Skeletal muscle cell (primary cell): ENCODE data around the gene PAQR5.
A peak's percentile ranks its signal among the peaks of the same experiment; 100 is the strongest.

Experiments
- DNase-seq: peaks from one replicate; pipeline ENCODE4 v3.0.0-alpha.2; 2010; ENCODE audit warnings: low read depth
- H3K4me3 ChIP-seq: 2 replicates; pipeline ENCODE4 v1.5.1; 2011; ENCODE audit warnings: low read depth, mild to moderate bottlenecking, control low read depth, low read length, moderate library complexity

PAQR5 gene

DNA sequence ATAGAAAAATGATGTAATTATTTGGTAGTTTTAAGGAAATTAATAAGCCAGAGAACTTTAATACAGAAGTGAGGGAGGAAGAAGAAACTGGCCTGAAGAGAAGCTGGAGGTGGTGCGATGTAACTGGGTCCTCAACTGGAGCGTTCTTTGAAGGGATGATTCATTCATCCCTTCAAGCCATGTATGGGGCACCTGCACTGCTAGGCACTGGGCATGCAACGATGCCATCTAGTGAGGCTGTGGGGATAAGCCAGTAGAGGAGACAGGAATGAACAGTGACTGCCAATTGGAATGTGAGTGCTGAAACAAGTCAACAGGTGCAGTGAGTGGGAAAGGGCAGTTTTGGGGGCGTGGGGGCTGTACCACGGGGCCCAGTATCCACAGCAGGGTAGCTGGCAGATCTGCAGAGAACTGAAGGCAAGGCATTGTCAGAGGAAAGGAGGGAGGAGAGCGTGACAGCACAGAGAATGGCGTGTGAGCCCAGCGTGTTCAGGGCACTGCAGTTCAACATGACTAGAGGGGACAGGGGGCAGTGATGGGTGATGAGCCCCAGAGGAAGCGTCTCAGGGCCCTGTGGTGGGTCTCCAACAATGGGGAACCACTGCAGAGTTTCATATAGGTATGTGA, 111.6 kb downstream of the PAQR5 start:
- no peak overlapping the region for H3K4me3 ChIP-seq
- DNase-seq, result no peak

- DNase-seq, result no peak
- H3K4me3 ChIP-seq, result no peak overlapping the region
Measured at GRCh38 chr15:69412274-69412673, 113.6 kb downstream of the PAQR5 start.

DNA sequence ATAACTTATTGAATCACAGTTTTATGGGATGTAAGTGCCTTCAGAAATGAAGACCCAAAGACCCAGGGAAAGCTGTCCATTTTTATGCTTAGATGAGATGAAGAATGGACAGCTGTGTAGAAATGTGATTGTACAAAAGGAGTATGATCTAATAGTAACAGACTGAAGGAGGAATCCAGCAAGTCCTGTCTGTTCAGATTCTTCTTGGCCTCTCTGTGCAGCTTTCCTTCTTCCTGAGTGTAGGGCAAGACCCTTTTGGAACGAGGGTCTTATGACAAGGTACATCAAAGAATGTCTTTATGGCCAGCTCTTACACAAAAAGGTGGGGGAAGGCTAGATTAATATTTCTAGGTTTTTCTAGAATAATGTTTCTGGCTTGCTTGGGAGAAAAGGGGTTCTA, 114.0 kb downstream of the PAQR5 start:
- DNase-seq, result no peak
- no peak overlapping the region for H3K4me3 ChIP-seq

DNA sequence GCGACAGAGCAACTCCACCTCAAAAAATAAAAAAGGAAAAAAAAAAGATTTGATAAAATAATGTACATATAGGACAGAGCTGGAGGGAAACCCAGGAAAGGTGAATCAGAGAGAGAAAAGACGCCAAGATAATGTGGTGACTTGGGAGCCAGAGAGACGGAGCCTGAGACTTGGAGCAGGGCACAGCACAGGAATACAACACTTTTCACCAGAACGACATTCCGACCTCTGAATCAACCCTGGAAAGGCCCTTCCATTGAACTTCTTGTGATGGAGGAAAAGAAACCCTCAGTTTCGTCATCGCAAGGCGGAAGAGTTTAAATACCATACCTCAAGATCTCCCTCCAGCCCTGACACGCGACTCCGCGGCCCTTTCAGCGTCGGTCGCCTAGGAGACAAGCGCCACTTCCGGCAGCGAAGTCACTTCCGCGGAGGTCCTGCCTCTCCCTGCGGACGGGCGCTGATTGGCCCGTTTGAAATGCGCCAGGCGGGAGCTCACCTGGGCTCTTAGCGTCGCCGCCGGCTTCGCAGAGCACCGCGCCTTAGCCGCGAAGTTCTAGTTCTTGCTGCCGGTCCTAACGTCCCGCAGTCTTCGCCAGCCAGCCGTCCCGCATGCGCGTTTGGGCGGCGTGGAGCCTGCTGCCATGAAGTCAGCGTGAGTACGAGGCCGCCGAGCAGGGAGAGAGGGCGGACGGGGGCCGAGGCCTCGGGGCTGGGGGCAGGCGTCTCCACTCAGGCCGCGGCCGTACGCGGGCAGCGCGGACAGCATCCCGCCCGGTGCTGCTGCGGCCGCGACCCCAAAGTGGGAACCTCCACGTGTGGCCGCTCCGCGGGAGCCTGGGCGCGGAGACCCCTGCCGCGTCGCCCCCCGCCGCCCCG, 115.3 kb downstream of the PAQR5 start, which contains the start of gene KIF23:
KIF23 (plus strand) TSS at position 528 of the 879 bp plus-strand sequence; CDS start at position 645, 117 bp downstream.
- peak; percentile 66 for DNase-seq
- H3K4me3 ChIP-seq, result peak within 1 kb of the TSS; percentile 85

DNA sequence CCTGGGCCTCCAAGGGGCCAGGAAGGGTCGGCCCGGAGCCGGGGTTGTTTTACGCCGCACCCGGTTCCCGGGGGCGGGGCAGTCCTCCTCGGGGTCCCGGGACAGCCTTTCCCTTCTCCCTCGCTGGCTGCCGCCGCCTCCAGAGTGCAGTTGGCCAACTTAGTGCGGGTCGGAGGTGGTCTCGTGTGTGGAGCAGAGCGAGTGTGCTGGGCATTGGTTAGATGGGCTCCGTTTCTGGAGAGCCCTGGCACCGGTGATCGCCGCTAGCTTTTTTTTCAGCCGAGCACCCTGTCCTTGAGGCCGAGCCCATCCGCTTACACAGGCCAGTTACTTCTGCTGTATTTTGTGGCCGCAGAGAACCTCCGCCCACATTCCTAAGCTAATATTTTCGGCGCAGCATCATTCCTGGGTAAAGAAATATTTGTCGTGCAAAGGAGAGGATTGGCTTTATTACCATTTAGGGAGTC, 116.0 kb downstream of the PAQR5 start:
- peak overlapping the region; percentile 85 for H3K4me3 ChIP-seq
- peak; percentile 56 for DNase-seq

GRCh38 chr15:69415381-69415780, 116.7 kb downstream of the PAQR5 start:
- peak overlapping the region; percentile 85 for H3K4me3 ChIP-seq
- DNase-seq, result no peak

GRCh38 chr15:69417581-69417980, 118.9 kb downstream of the PAQR5 start:
- no peak overlapping the region for H3K4me3 ChIP-seq
- no peak for DNase-seq

DNA sequence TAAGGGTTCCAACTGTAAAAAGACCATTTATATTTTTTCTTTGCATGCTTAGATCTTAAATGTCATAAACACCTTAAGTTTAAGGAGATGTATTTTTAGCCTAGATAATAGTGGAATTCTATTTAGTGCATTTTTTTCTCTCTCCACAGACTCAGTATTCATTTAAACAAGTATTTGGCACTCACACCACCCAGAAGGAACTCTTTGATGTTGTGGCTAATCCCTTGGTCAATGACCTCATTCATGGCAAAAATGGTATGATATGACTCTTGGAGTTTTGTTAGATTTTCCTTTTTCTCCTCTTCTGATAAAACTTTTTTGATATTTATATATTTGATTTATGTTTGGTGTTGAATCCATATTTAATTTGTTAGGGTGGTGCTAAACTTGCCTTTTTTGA, 122.8 kb downstream of the PAQR5 start:
- no peak overlapping the region for H3K4me3 ChIP-seq
- no peak for DNase-seq

- no peak for DNase-seq
- H3K4me3 ChIP-seq, result no peak overlapping the region
Measured at GRCh38 chr15:69422336-69422895, 123.7 kb downstream of the PAQR5 start.

- DNase-seq, result no peak
- H3K4me3 ChIP-seq, result no peak overlapping the region
Measured at GRCh38 chr15:69424001-69424400, 125.3 kb downstream of the PAQR5 start.

GRCh38 chr15:69424748-69425413, 126.2 kb downstream of the PAQR5 start:
- no peak overlapping the region for H3K4me3 ChIP-seq
- DNase-seq, result no peak

DNA sequence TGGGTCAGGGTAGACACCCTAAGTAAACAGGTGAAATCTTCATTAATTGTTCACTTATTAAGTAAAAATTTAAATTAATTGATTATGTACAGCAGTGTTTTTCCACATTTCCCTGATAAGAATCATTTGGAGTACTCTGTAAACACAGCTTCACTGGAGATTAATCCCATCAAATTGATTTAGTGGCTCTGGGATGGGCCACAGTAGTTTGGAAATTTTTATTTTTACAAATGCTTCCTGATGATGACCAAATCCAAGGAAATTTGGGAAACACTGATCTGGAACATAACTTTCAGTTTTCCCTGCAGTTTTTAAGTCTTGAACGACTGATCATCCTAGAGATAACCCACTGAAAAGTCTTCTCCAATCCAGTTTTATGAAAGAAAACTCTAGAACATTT, 135.1 kb downstream of the PAQR5 start:
- no peak overlapping the region for H3K4me3 ChIP-seq
- DNase-seq, result no peak

DNA sequence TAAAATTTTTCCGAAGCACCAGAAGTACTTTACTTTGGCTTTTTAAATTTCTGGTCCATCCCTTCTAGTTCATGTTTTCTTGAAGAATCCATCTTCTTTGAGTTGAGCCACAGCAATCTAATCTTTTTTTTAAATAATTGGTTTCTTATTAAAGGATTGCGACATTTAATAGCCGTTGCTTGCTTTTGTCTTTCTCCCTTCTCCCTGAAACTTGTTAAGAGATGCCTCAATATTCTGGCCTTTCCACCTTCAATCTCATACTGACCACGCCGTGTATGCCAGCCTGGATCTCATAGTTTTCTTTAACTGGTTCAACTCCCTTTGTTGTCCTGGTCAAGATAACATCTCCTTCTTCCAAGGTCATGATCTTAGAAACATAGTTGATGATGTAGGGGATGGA, 135.5 kb downstream of the PAQR5 start:
- DNase-seq, result no peak
- H3K4me3 ChIP-seq, result no peak overlapping the region

GRCh38 chr15:69434679-69435078, 136.0 kb downstream of the PAQR5 start:
- no peak overlapping the region for H3K4me3 ChIP-seq
- no peak for DNase-seq

DNA sequence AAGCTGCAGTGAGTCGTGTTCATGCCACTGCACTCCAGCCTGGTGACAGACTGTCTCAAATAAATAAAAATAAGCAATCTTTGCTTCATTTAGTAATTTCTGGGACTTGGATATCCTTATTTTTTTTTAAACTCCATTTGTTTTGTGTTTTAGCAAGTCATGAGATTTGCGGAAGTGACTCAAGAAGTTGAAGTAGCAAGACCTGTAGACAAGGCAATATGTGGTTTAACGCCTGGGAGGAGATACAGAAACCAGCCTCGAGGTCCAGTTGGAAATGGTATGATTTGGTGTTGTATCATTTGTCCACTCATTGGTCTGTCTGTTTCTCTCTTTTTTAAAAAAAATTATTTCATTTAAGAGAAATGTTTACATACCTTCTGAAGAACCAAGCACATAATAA, 137.3 kb downstream of the PAQR5 start:
- DNase-seq, result no peak
- H3K4me3 ChIP-seq, result no peak overlapping the region

DNA sequence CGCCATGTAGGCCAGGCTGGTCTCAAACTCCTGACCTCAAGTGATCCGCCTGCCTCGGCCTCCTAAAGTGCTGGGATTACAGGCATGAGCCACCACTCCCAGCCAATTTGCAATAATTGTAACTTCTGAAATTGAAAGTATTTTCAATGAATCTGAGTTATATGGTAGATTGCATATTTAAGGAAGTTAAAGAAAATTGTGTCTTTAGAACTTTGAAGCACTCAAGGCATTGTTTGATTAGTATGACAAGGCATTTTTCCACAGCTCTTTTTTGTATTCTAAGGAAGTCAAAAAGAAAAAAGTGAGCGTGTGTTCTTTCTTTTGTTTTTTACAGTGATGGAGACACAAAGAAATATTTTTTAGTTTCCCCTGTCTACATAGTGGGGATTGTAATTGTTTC, 138.2 kb downstream of the PAQR5 start:
- H3K4me3 ChIP-seq, result no peak overlapping the region
- no peak for DNase-seq

- no peak overlapping the region for H3K4me3 ChIP-seq
- no peak for DNase-seq
Measured at GRCh38 chr15:69439623-69440022, 140.9 kb downstream of the PAQR5 start.

DNA sequence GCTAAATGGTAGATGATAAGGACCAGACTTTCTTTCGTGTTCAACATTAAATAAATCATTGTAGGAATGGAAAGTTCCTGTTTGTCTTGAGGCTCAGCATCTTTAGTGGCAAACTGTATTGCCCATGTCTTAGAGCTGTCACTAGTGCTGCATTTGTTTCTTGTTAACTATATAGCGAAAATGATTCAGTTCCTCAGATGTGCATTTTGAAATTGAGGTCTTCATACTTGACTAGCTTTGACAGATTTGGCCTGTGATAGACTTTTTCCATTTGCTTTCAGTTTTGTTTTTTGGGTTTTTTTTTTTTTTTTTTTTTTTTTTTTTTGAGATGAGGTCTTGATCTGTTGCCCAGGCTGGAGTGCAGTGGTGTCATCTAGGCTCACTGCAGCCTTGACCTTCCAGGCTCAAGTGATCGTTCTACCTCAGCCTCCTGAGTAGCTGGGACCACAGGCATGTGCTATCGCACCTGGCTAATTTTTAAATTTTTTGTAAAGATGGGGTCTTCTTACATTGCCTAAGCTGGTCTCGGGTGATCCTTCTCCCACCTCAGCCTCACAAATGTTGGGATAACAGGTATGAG, 144.4 kb downstream of the PAQR5 start:
- H3K4me3 ChIP-seq, result no peak overlapping the region

DNA sequence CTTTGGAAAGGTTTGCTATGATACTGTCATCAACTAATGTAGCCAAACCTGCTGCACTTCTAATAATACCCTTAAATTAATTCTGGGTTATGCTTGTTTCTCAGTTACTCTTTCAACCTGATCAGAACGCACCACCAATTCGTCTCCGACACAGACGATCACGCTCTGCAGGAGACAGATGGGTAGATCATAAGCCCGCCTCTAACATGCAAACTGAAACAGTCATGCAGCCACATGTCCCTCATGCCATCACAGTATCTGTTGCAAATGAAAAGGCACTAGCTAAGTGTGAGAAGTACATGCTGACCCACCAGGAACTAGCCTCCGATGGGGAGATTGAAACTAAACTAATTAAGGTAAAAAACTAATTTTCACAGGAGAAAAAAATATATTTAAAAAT, 146.0 kb downstream of the PAQR5 start:
- no peak for DNase-seq
- no peak overlapping the region for H3K4me3 ChIP-seq

More for the DNA sequence above, 144.4 kb downstream of the PAQR5 start:
- DNase-seq, result no peak

GRCh38 chr15:69446953-69447352, 148.2 kb downstream of the PAQR5 start:
- DNase-seq, result no peak

More at GRCh38 chr15:69446953-69447352, 148.2 kb downstream of the PAQR5 start:
- H3K4me3 ChIP-seq, result no peak overlapping the region
